GM23338 (cell line): Measurements from ENCODE around the gene FMO1. TPM values are rescaled to one million over a fixed set of nuclear protein-coding genes. Genes with fewer than 3 reads are reported as not detected.

Experiments used
- ATAC-seq: fragments of 200-7000 bp; cut with Tn5 transposase; 3 replicates; pipeline ENCODE4 v1.9.1; 2020
- DNase-seq: peaks from one replicate; pipeline ENCODE4 v3.0.0-alpha.2; 2015; ENCODE audit warnings: low spot score
- H2AFZ ChIP-seq: fragments of 200-600 bp; sonication (generic); 2 replicates; pipeline ENCODE4 v1.8.0; 2016; ENCODE audit warnings: antibody characterized with exemption, mild to moderate bottlenecking, moderate library complexity
- H3F3A ChIP-seq: fragments of 200-600 bp; sonication (generic); replicated peaks from 2 replicates; pipeline ENCODE4 v1.8.0; 2017; ENCODE audit warnings: antibody characterized with exemption, mixed run types, low read depth
- H3K27ac ChIP-seq: fragments of 200-600 bp; sonication (generic); 2 replicates; pipeline ENCODE4 v1.6.1; 2016; ENCODE audit warnings: low read depth
- H3K27me3 ChIP-seq: fragments of 200-600 bp; sonication (generic); 2 replicates; pipeline ENCODE4 v1.8.0; 2016; ENCODE audit warnings: mild to moderate bottlenecking, mixed run types, moderate library complexity; ENCODE audit not compliant: insufficient read depth
- H3K36me3 ChIP-seq: fragments of 200-600 bp; sonication (generic); 2 replicates; pipeline ENCODE4 v1.8.0; 2016; ENCODE audit warnings: mild to moderate bottlenecking; ENCODE audit not compliant: insufficient read depth
- H3K4me1 ChIP-seq: fragments of 200-600 bp; sonication (generic); 2 replicates; pipeline ENCODE4 v1.8.0; 2016; ENCODE audit warnings: mild to moderate bottlenecking, moderate library complexity; ENCODE audit not compliant: insufficient read depth
- H3K4me2 ChIP-seq: fragments of 200-600 bp; sonication (generic); 2 replicates; pipeline ENCODE4 v1.7.1; 2017; ENCODE audit warnings: mixed run types
- H3K4me3 ChIP-seq: fragments of 200-600 bp; sonication (generic); 2 replicates; pipeline ENCODE4 v1.6.1; 2016; ENCODE audit warnings: mixed run types
- H3K79me2 ChIP-seq: fragments of 200-600 bp; sonication (generic); replicated peaks from 2 replicates; pipeline ENCODE4 v1.8.0; 2017; ENCODE audit warnings: mild to moderate bottlenecking; ENCODE audit not compliant: insufficient read depth
- H3K9me2 ChIP-seq: fragments of 200-600 bp; sonication (generic); 2 replicates; pipeline ENCODE4 v1.8.0; 2017; ENCODE audit not compliant: insufficient read depth
- H4K20me1 ChIP-seq: fragments of 200-600 bp; sonication (generic); replicated peaks from 2 replicates; pipeline ENCODE4 v1.8.0; 2017; ENCODE audit warnings: mild to moderate bottlenecking; ENCODE audit not compliant: insufficient read depth
- H3K27ac Mint-ChIP-seq: 2 replicates; pipeline ENCODE4 v1.8.0; 2020; ENCODE audit warnings: inconsistent platforms, mild to moderate bottlenecking, moderate library complexity, mixed read lengths
- H3K27me3 Mint-ChIP-seq: 3 replicates; pipeline ENCODE4 v1.8.0; 2022; ENCODE audit warnings: low read depth, mild to moderate bottlenecking, moderate library complexity, mixed read lengths, inconsistent platforms; ENCODE audit not compliant: insufficient read depth, poor library complexity
- H3K36me3 Mint-ChIP-seq: 3 replicates; pipeline ENCODE4 v1.8.0; 2021; ENCODE audit warnings: low read depth, mild to moderate bottlenecking, inconsistent platforms, moderate library complexity, mixed read lengths
- H3K4me1 Mint-ChIP-seq: 3 replicates; pipeline ENCODE4 v1.8.0; 2020; ENCODE audit warnings: mild to moderate bottlenecking, inconsistent platforms, mixed read lengths
- H3K4me3 Mint-ChIP-seq: 3 replicates; pipeline ENCODE4 v1.8.0; 2021; ENCODE audit warnings: moderate library complexity, mild to moderate bottlenecking, inconsistent platforms, mixed read lengths
- H3K9me3 Mint-ChIP-seq: 3 replicates; pipeline ENCODE4 v1.8.0; 2020; ENCODE audit warnings: moderate library complexity, mild to moderate bottlenecking, inconsistent platforms, mixed read lengths
- CREB1 ChIP-seq: fragments of 250-450 bp; sonication (Bioruptor Pico); IDR thresholded peaks from 2 replicates; pipeline ENCODE4 v1.5.0; 2020; ENCODE audit warnings: low read depth, mild to moderate bottlenecking, moderate library complexity
- EZH2 ChIP-seq: fragments of 200-600 bp; sonication (generic); IDR thresholded peaks from one replicate; pipeline ENCODE4 v1.8.0; 2017; ENCODE audit warnings: antibody characterized with exemption, mild to moderate bottlenecking, low read depth; ENCODE audit not compliant: unreplicated experiment
- EZH2phosphoT487 ChIP-seq: fragments of 200-600 bp; sonication (generic); IDR thresholded peaks from one replicate; pipeline ENCODE4 v1.8.1; 2018; ENCODE audit warnings: antibody characterized with exemption; ENCODE audit not compliant: unreplicated experiment
- JUNB ChIP-seq: IDR thresholded peaks from one replicate; pipeline ENCODE4 v1.6.1; 2016; ENCODE audit warnings: antibody characterized with exemption; ENCODE audit not compliant: unreplicated experiment
- NANOG ChIP-seq: IDR thresholded peaks from 2 replicates; pipeline ENCODE4 v1.6.1; 2016; ENCODE audit warnings: antibody characterized with exemption, borderline replicate concordance
- POLR2AphosphoS5 ChIP-seq: IDR thresholded peaks from 2 replicates; pipeline ENCODE4 v1.6.1; 2016; ENCODE audit warnings: antibody characterized with exemption, low read depth
- STAT1 ChIP-seq: IDR thresholded peaks from one replicate; pipeline ENCODE4 v1.6.1; 2016; ENCODE audit warnings: antibody characterized with exemption; ENCODE audit not compliant: unreplicated experiment
- ZNF114 ChIP-seq: fragments of 250-450 bp; sonication (Bioruptor Pico); IDR thresholded peaks from 2 replicates; pipeline ENCODE4 v1.5.0; 2020; ENCODE audit warnings: mild to moderate bottlenecking, moderate library complexity
- ZNF331 ChIP-seq: fragments of 250-450 bp; sonication (Bioruptor Pico); IDR thresholded peaks from 2 replicates; pipeline ENCODE4 v1.5.0; 2020; ENCODE audit warnings: low read depth, mild to moderate bottlenecking, moderate library complexity
- polyA plus RNA-seq: library from polyadenylated mRNA; unstranded; fragments of >200 nt; fragmentation: Nextera tagmentation; extraction: Ambion mirVana; gene quantifications from 2 replicates; pipeline ENCODE4 v1.2.1, GENCODE V29; 2016
- total RNA-seq: library from RNA; depleted of rRNA; stranded (reverse); fragments of >200 nt; shearing (Covaris generic); gene quantifications from 2 replicates; pipeline ENCODE4 v1.2.3, GENCODE V29; 2014
- TF ChIP-seq, protein P1 (sequence below): IDR thresholded peaks from one replicate; pipeline ENCODE4 v1.6.1; 2018; ENCODE audit warnings: antibody characterized with exemption; ENCODE audit not compliant: unreplicated experiment
- TF ChIP-seq, protein P2 (sequence below): IDR thresholded peaks from 2 replicates; pipeline ENCODE4 v1.6.1; 2016; ENCODE audit warnings: antibody characterized with exemption
- TF ChIP-seq, protein P3 (sequence below): fragments of 250-450 bp; sonication (Bioruptor Pico); IDR thresholded peaks from 2 replicates; pipeline ENCODE4 v1.5.0; 2020; ENCODE audit warnings: mild to moderate bottlenecking, moderate library complexity
- TF ChIP-seq, protein P4 (sequence below), 2 experiments: fragments of 200-600 bp in 1 of 2; sonication (generic) in 1 of 2; conservative IDR thresholded peaks; 2 replicates each; pipeline versions ENCODE4 v1.5.1 to v1.6.1; 2016 to 2017; ENCODE audit warnings: antibody characterized with exemption in 2 of 2, low read depth in 2 of 2, mild to moderate bottlenecking in 2 of 2, moderate library complexity in 1 of 2

The FMO1 gene
- total and polyA plus RNA-seq, 2 experiments from 2014 or later, result 0.19 TPM; not detected in 1

DNA sequence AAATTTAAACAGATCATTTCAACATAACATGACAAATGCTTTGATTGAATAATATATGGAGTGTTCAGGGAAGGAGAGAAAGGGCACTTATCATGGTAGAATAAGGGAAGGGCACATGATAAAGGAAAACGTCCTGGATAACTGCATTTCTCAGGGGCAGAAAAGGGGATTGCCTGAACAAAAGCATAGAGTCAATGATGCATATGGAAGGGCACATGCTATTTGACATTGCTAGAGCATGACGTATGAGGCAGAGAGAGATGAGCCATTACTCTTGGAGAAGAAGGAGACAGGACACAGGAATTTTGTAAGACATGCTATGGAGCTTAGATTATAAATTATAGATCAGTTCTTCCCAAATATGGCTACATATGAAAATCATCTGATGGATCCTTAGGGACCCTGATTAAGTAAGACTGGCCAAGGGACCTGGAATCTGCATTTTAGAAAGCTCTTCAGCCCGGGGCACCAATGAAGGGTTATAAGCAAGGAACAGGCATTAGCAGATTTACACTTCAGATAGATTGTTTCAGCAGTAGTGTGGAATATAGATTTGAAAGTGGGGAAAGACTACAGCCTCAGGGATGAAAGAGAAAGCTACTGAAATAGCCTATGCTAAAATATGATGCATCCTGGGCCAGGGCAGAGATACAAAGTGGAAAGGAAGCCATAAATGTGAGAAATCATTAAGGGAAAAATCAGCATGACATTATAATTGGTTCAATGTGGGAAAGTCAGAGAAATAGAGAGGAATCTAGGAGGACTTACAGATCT is 41.9 kb upstream of the FMO1 start:
- no peak overlapping the region for H2AFZ ChIP-seq
- no peak overlapping the region for H3K4me3 ChIP-seq
- H3K27me3 ChIP-seq, result no peaks in the 10 kb centered on the region
- no peak overlapping the region for H3K27ac ChIP-seq
- Mint-ChIP-seq H3K27me3 (peaks cover 2% of the 10 kb centered on the region), H3K9me3 (no peaks in the 10 kb centered on the region), H3K27ac (no peak overlapping the region), H3K4me3 (no peak overlapping the region), H3K4me1 (peaks cover 13% of the 10 kb centered on the region; the same call in 2 of the 3 replicates), H3K36me3 (no peaks in the 10 kb centered on the region)
- ATAC-seq (no peak), DNase-seq (no peak)
- no peaks in the 10 kb centered on the region for H3F3A ChIP-seq
- no peaks in the 10 kb centered on the region for H4K20me1 ChIP-seq
- peaks cover 6% of the 10 kb centered on the region; the same call in 1 of the 2 replicates for H3K9me2 ChIP-seq
- TF ChIP-seq ZNF331 (CRISPR knock-in tag), result no peak
- TF ChIP-seq, protein P1, sequence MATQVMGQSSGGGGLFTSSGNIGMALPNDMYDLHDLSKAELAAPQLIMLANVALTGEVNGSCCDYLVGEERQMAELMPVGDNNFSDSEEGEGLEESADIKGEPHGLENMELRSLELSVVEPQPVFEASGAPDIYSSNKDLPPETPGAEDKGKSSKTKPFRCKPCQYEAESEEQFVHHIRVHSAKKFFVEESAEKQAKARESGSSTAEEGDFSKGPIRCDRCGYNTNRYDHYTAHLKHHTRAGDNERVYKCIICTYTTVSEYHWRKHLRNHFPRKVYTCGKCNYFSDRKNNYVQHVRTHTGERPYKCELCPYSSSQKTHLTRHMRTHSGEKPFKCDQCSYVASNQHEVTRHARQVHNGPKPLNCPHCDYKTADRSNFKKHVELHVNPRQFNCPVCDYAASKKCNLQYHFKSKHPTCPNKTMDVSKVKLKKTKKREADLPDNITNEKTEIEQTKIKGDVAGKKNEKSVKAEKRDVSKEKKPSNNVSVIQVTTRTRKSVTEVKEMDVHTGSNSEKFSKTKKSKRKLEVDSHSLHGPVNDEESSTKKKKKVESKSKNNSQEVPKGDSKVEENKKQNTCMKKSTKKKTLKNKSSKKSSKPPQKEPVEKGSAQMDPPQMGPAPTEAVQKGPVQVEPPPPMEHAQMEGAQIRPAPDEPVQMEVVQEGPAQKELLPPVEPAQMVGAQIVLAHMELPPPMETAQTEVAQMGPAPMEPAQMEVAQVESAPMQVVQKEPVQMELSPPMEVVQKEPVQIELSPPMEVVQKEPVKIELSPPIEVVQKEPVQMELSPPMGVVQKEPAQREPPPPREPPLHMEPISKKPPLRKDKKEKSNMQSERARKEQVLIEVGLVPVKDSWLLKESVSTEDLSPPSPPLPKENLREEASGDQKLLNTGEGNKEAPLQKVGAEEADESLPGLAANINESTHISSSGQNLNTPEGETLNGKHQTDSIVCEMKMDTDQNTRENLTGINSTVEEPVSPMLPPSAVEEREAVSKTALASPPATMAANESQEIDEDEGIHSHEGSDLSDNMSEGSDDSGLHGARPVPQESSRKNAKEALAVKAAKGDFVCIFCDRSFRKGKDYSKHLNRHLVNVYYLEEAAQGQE, result no peak
- TF ChIP-seq ZNF114, result no peak
- TF ChIP-seq EZH2phosphoT487, result no peak
- TF ChIP-seq, protein P2, sequence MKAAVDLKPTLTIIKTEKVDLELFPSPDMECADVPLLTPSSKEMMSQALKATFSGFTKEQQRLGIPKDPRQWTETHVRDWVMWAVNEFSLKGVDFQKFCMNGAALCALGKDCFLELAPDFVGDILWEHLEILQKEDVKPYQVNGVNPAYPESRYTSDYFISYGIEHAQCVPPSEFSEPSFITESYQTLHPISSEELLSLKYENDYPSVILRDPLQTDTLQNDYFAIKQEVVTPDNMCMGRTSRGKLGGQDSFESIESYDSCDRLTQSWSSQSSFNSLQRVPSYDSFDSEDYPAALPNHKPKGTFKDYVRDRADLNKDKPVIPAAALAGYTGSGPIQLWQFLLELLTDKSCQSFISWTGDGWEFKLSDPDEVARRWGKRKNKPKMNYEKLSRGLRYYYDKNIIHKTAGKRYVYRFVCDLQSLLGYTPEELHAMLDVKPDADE, result no peak
- no peak for TF ChIP-seq STAT1
- TF ChIP-seq CREB1 (CRISPR knock-in tag), result no peak
- TF ChIP-seq, protein P3, sequence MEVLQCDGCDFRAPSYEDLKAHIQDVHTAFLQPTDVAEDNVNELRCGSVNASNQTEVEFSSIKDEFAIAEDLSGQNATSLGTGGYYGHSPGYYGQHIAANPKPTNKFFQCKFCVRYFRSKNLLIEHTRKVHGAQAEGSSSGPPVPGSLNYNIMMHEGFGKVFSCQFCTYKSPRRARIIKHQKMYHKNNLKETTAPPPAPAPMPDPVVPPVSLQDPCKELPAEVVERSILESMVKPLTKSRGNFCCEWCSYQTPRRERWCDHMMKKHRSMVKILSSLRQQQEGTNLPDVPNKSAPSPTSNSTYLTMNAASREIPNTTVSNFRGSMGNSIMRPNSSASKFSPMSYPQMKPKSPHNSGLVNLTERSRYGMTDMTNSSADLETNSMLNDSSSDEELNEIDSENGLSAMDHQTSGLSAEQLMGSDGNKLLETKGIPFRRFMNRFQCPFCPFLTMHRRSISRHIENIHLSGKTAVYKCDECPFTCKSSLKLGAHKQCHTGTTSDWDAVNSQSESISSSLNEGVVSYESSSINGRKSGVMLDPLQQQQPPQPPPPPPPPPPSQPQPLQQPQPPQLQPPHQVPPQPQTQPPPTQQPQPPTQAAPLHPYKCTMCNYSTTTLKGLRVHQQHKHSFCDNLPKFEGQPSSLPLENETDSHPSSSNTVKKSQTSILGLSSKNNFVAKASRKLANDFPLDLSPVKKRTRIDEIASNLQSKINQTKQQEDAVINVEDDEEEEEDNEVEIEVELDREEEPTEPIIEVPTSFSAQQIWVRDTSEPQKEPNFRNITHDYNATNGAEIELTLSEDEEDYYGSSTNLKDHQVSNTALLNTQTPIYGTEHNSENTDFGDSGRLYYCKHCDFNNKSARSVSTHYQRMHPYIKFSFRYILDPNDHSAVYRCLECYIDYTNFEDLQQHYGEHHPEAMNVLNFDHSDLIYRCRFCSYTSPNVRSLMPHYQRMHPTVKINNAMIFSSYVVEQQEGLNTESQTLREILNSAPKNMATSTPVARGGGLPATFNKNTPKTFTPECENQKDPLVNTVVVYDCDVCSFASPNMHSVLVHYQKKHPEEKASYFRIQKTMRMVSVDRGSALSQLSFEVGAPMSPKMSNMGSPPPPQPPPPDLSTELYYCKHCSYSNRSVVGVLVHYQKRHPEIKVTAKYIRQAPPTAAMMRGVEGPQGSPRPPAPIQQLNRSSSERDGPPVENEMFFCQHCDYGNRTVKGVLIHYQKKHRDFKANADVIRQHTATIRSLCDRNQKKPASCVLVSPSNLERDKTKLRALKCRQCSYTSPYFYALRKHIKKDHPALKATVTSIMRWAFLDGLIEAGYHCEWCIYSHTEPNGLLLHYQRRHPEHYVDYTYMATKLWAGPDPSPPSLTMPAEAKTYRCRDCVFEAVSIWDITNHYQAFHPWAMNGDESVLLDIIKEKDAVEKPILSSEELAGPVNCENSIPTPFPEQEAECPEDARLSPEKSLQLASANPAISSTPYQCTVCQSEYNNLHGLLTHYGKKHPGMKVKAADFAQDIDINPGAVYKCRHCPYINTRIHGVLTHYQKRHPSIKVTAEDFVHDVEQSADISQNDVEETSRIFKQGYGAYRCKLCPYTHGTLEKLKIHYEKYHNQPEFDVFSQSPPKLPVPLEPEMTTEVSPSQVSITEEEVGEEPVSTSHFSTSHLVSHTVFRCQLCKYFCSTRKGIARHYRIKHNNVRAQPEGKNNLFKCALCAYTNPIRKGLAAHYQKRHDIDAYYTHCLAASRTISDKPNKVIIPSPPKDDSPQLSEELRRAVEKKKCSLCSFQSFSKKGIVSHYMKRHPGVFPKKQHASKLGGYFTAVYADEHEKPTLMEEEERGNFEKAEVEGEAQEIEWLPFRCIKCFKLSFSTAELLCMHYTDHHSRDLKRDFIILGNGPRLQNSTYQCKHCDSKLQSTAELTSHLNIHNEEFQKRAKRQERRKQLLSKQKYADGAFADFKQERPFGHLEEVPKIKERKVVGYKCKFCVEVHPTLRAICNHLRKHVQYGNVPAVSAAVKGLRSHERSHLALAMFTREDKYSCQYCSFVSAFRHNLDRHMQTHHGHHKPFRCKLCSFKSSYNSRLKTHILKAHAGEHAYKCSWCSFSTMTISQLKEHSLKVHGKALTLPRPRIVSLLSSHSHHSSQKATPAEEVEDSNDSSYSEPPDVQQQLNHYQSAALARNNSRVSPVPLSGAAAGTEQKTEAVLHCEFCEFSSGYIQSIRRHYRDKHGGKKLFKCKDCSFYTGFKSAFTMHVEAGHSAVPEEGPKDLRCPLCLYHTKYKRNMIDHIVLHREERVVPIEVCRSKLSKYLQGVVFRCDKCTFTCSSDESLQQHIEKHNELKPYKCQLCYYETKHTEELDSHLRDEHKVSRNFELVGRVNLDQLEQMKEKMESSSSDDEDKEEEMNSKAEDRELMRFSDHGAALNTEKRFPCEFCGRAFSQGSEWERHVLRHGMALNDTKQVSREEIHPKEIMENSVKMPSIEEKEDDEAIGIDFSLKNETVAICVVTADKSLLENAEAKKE (CRISPR knock-in tag), result no peak
- TF ChIP-seq JUNB, result no peak
- TF ChIP-seq POLR2AphosphoS5, result no peak
- no peak for TF ChIP-seq EZH2
- TF ChIP-seq NANOG, result no peak
- TF ChIP-seq, protein P4, sequence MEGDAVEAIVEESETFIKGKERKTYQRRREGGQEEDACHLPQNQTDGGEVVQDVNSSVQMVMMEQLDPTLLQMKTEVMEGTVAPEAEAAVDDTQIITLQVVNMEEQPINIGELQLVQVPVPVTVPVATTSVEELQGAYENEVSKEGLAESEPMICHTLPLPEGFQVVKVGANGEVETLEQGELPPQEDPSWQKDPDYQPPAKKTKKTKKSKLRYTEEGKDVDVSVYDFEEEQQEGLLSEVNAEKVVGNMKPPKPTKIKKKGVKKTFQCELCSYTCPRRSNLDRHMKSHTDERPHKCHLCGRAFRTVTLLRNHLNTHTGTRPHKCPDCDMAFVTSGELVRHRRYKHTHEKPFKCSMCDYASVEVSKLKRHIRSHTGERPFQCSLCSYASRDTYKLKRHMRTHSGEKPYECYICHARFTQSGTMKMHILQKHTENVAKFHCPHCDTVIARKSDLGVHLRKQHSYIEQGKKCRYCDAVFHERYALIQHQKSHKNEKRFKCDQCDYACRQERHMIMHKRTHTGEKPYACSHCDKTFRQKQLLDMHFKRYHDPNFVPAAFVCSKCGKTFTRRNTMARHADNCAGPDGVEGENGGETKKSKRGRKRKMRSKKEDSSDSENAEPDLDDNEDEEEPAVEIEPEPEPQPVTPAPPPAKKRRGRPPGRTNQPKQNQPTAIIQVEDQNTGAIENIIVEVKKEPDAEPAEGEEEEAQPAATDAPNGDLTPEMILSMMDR (conservative IDR thresholded peaks at IDR 0.05; ENCODE audit: low read depth in 2 of 2), result no peak
- H3K4me1 ChIP-seq, result peaks cover 17% of the 10 kb centered on the region
- no peaks in the 10 kb centered on the region for H3K36me3 ChIP-seq
- no peak overlapping the region for H3K4me2 ChIP-seq
- H3K79me2 ChIP-seq, result no peaks in the 10 kb centered on the region
